ENCODE results near the gene RAB13.
A peak's percentile ranks its signal among the peaks of the same experiment; 100 is the strongest.

The RAB13 gene

DNA sequence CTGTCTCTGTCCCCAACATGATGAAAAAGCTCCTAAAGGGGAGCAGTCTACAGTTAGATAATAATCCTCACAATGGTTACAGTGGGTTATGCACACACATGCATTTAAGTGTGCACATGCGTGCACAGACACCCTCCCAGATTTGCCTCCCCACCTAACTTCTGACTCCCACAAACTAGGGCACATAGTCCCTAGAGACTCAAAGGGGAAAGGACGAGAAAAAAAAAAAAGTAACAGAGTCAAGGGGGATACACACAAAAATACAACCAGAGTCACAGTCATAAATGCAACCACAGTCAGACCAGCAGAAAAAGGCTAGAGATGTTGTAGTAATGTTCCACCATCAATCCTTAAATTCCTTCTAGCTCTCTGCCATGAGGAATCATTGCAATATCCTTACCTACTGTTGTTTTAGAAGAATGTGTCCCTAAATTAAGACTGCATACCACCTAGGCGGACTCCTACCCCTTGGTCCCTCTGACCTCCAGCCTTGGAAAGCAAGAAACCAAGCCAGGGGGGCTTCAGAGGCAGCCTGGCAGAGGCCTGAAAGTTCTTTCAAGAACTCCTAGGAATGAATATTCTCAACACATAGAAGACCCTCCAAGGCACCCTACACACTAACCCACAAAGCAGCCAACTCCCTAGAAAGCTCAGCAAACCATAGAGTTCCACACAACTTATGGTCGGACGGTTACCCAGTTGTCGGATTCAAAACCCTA lies 29.0 kb downstream of the RAB13 start:
- Histone ChIP-seq H3K4me2 (ENCODE audit: low read length) (peak overlapping the region; percentile 80), H3K27ac (no peak overlapping the region), H3K36me3 (ENCODE audit: control insufficient read depth, insufficient read depth, low read length) (no peaks in the 10 kb centered on the region), H3K27me3 (ENCODE audit: control insufficient read depth, insufficient read depth, low read length) (no peaks in the 10 kb centered on the region), H2AFZ (no peak overlapping the region), H3K9me3 (ENCODE audit: control insufficient read depth, low read length) (no peaks in the 10 kb centered on the region), H3K4me3 (ENCODE audit: low read depth, low read length) (peak overlapping the region; percentile 92), H3K9ac (no peak overlapping the region), H3K79me2 (peaks cover 20% of the 10 kb centered on the region), H3K4me1 (peaks cover 7% of the 10 kb centered on the region)
- TF ChIP-seq, protein P1, sequence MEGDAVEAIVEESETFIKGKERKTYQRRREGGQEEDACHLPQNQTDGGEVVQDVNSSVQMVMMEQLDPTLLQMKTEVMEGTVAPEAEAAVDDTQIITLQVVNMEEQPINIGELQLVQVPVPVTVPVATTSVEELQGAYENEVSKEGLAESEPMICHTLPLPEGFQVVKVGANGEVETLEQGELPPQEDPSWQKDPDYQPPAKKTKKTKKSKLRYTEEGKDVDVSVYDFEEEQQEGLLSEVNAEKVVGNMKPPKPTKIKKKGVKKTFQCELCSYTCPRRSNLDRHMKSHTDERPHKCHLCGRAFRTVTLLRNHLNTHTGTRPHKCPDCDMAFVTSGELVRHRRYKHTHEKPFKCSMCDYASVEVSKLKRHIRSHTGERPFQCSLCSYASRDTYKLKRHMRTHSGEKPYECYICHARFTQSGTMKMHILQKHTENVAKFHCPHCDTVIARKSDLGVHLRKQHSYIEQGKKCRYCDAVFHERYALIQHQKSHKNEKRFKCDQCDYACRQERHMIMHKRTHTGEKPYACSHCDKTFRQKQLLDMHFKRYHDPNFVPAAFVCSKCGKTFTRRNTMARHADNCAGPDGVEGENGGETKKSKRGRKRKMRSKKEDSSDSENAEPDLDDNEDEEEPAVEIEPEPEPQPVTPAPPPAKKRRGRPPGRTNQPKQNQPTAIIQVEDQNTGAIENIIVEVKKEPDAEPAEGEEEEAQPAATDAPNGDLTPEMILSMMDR (IDR thresholded peaks at IDR 0.05) = no peak

DNA sequence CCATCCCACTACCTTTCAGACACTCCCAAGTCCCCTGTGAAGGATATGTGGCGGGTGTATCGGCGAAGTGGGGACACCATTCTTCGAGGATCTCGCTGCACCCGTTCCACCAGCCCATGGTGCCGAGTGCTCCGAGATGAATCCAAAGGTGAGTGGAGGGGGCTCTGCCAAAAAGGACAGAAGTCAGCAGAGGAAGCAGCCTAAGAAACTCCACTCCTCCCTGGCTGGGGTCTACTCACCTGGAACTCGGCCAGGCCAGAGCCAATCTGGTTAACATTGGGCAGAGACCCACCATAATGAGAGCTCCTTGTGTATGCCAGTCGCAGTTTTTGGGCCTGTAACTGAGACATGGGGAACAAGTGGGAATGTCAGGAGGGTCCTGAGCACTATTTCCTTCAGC lies 31.3 kb downstream of the RAB13 start:
- Histone ChIP-seq H3K27me3 (ENCODE audit: control insufficient read depth, insufficient read depth, low read length) (no peaks in the 10 kb centered on the region), H3K4me3 (ENCODE audit: low read depth, low read length) (no peak overlapping the region), H3K36me3 (ENCODE audit: control insufficient read depth, insufficient read depth, low read length) (no peaks in the 10 kb centered on the region), H3K79me2 (peaks cover 20% of the 10 kb centered on the region), H2AFZ (no peak overlapping the region), H3K4me2 (ENCODE audit: low read length) (no peak overlapping the region), H3K27ac (no peak overlapping the region), H3K9ac (no peak overlapping the region), H3K4me1 (peaks cover 7% of the 10 kb centered on the region), H3K9me3 (ENCODE audit: control insufficient read depth, low read length) (no peaks in the 10 kb centered on the region)
- TF ChIP-seq, protein P1 (IDR thresholded peaks at IDR 0.05) = no peak

GRCh38 chr1:153953859-153954365 lies 32.2 kb downstream of the RAB13 start:
- H3K27ac ChIP-seq = no peak overlapping the region
- H3K4me2 ChIP-seq (ENCODE audit: low read length) = no peak overlapping the region
- no peaks in the 10 kb centered on the region for H3K36me3 ChIP-seq (ENCODE audit: control insufficient read depth, insufficient read depth, low read length)
- H3K9ac ChIP-seq = no peak overlapping the region
- TF ChIP-seq, protein P1 (IDR thresholded peaks at IDR 0.05) = no peak
- H3K9me3 ChIP-seq (ENCODE audit: control insufficient read depth, low read length) = no peaks in the 10 kb centered on the region
- H3K79me2 ChIP-seq = peaks cover 20% of the 10 kb centered on the region
- H3K4me3 ChIP-seq (ENCODE audit: low read depth, low read length) = no peak overlapping the region
- H2AFZ ChIP-seq = no peak overlapping the region
- H3K4me1 ChIP-seq = peaks cover 7% of the 10 kb centered on the region
- no peaks in the 10 kb centered on the region for H3K27me3 ChIP-seq (ENCODE audit: control insufficient read depth, insufficient read depth, low read length)

GRCh38 chr1:153951801-153952200 lies 34.3 kb downstream of the RAB13 start:
- peaks cover under 1% of the 10 kb centered on the region for H3K4me1 ChIP-seq
- H3K9me3 ChIP-seq (ENCODE audit: control insufficient read depth, low read length) = no peaks in the 10 kb centered on the region
- H2AFZ ChIP-seq = no peak overlapping the region
- H3K79me2 ChIP-seq = peaks cover 9% of the 10 kb centered on the region
- H3K27me3 ChIP-seq (ENCODE audit: control insufficient read depth, insufficient read depth, low read length) = no peaks in the 10 kb centered on the region
- H3K9ac ChIP-seq = no peak overlapping the region
- H3K4me2 ChIP-seq (ENCODE audit: low read length) = no peak overlapping the region
- no peak overlapping the region for H3K4me3 ChIP-seq (ENCODE audit: low read depth, low read length)
- no peak overlapping the region for H3K27ac ChIP-seq
- H3K36me3 ChIP-seq (ENCODE audit: control insufficient read depth, insufficient read depth, low read length) = no peaks in the 10 kb centered on the region
- TF ChIP-seq, protein P1 (IDR thresholded peaks at IDR 0.05) = no peak

GRCh38 chr1:153951183-153951582 lies 35.0 kb downstream of the RAB13 start:
- Histone ChIP-seq H3K9ac (no peak overlapping the region), H3K79me2 (peaks cover 5% of the 10 kb centered on the region), H3K27ac (no peak overlapping the region), H2AFZ (no peak overlapping the region), H3K9me3 (ENCODE audit: control insufficient read depth, low read length) (no peaks in the 10 kb centered on the region), H3K4me1 (no peaks in the 10 kb centered on the region), H3K36me3 (ENCODE audit: control insufficient read depth, insufficient read depth, low read length) (no peaks in the 10 kb centered on the region), H3K27me3 (ENCODE audit: control insufficient read depth, insufficient read depth, low read length) (no peaks in the 10 kb centered on the region), H3K4me3 (ENCODE audit: low read depth, low read length) (no peak overlapping the region), H3K4me2 (ENCODE audit: low read length) (no peak overlapping the region)
- TF ChIP-seq, protein P1 (IDR thresholded peaks at IDR 0.05) = no peak

Measured in parathyroid adenoma (tissue), 2 donors.